HepG2 (cell line): Measurements from ENCODE around the gene MSANTD1. TPM values are rescaled to one million over a fixed set of nuclear protein-coding genes. Genes with fewer than 3 reads are reported as not detected.

ENCODE experiments used
- ATAC-seq: fragments of 200-7000 bp; cut with Tn5 transposase; 3 replicates; pipeline ENCODE4 v1.9.1; 2020; ENCODE audit warnings: mild to moderate bottlenecking, moderate library complexity
- BruUV-seq: library from RNA; stranded (reverse); fragments of 400-500 nt; replicated peaks from 2 replicates; lab custom pipeline; 2021; lab: Mats Ljungman, UMichigan
- CTCF ChIA-PET: fragments of 300-600 bp; formaldehyde crosslinking; extraction: SDS; loops from one replicate; lab custom pipeline; 2021; ENCODE audit warnings: low total read pairs, inconsistent platforms, low intra/inter-chr PET ratio; lab: Yijun Ruan, JAX
- POLR2A ChIA-PET: fragments of 350-600 bp; sonication (Branson Sonifier 250); formaldehyde crosslinking; loops from one replicate; lab custom pipeline; 2020; ENCODE audit warnings: antibody characterized with exemption, inconsistent platforms; lab: Yijun Ruan, JAX
- DNase-seq: peaks from one replicate; pipeline ENCODE4 v3.0.0-alpha.2; 2015; ENCODE audit warnings: low spot score
- FAIRE-seq: peaks from 3 replicates; lab custom pipeline; 2011; peaks lifted over from hg19 to GRCh38; lab: Jason Lieb, UNC
- H2AFZ ChIP-seq: one replicate; pipeline ENCODE4 v1.6.1; 2011; ENCODE audit warnings: low read length, inconsistent platforms
- H3K27ac ChIP-seq: fragments of 300-600 bp; 3 replicates; pipeline ENCODE4 v1.8.0; 2011; ENCODE audit warnings: mixed run types, mild to moderate bottlenecking, mixed read lengths, low read length, inconsistent platforms; ENCODE audit not compliant: insufficient read depth; ENCODE audit errors: extremely low read length
- H3K27me3 ChIP-seq, 2 experiments: fragments of 200-600 bp in 1 of 2; 2 replicates in 1 of 2; 3 replicates in 1 of 2; pipeline versions ENCODE4 v1.6.0 to v1.8.0; 2011; ENCODE audit warnings: low read length in 2 of 2, mild to moderate bottlenecking in 2 of 2, moderate library complexity in 2 of 2, inconsistent platforms in 1 of 2; ENCODE audit not compliant: insufficient read depth in 2 of 2, control insufficient read depth in 1 of 2
- H3K36me3 ChIP-seq, 2 experiments: fragments of 200-600 bp in 1 of 2; replicated peaks in 1 of 2; 2 replicates in 1 of 2; 3 replicates in 1 of 2; pipeline versions ENCODE4 v1.5.1 to v1.8.0; 2011; ENCODE audit warnings: low read length in 2 of 2, inconsistent platforms in 1 of 2; ENCODE audit not compliant: insufficient read depth in 2 of 2, control insufficient read depth in 1 of 2
- H3K4me1 ChIP-seq: 2 replicates; pipeline ENCODE4 v1.5.1; 2012; ENCODE audit warnings: low read length, inconsistent platforms; ENCODE audit not compliant: insufficient read depth
- H3K4me2 ChIP-seq: 2 replicates; pipeline ENCODE4 v1.6.0; 2011; ENCODE audit warnings: low read depth, low read length, inconsistent platforms
- H3K4me3 ChIP-seq, 3 experiments: fragments of 200-600 bp in 1 of 3; sonication (generic), shearing (Covaris generic) in 1 of 3; replicated peaks in 1 of 3; 2 replicates each; pipeline ENCODE4 v1.5.1; 2011 to 2016; ENCODE audit warnings: low read length in 3 of 3, inconsistent platforms in 2 of 3, low read depth in 2 of 3, mild to moderate bottlenecking in 2 of 3, control low read depth in 1 of 3, mixed read lengths in 1 of 3; ENCODE audit not compliant: insufficient read depth in 1 of 3
- H3K79me2 ChIP-seq: one replicate; pipeline ENCODE4 v1.6.1; 2011; ENCODE audit warnings: low read length, inconsistent platforms; ENCODE audit not compliant: insufficient read depth
- H3K9ac ChIP-seq: 2 replicates; pipeline ENCODE4 v1.6.0; 2011; ENCODE audit warnings: mild to moderate bottlenecking, low read depth, low read length, inconsistent platforms; ENCODE audit not compliant: insufficient read depth
- H3K9me3 ChIP-seq: 2 replicates; pipeline ENCODE4 v1.5.1; 2012; ENCODE audit warnings: mild to moderate bottlenecking, low read length
- H4K20me1 ChIP-seq: 2 replicates; pipeline ENCODE4 v1.6.0; 2011; ENCODE audit warnings: inconsistent platforms, mild to moderate bottlenecking, low read length, moderate library complexity; ENCODE audit not compliant: insufficient read depth
- ARNT2 ChIP-seq: sonication (generic); formaldehyde crosslinking; IDR thresholded peaks from 2 replicates; pipeline ENCODE4 v1.8.0; 2022; ENCODE audit warnings: mild to moderate bottlenecking, low read depth, missing genetic modification reagents, moderate library complexity
- HDAC2 ChIP-seq: sonication (generic); formaldehyde crosslinking; IDR thresholded peaks from 2 replicates; pipeline ENCODE4 v1.4.0; 2020; ENCODE audit warnings: missing genetic modification reagents
- MEF2D ChIP-seq: sonication (generic); formaldehyde crosslinking; IDR thresholded peaks from 2 replicates; pipeline ENCODE4 v1.5.1; 2020; ENCODE audit warnings: mild to moderate bottlenecking, missing genetic modification reagents
- NFATC3 ChIP-seq: sonication (generic); formaldehyde crosslinking; IDR thresholded peaks from 2 replicates; pipeline ENCODE4 v1.5.1; 2020; ENCODE audit warnings: mild to moderate bottlenecking, missing genetic modification reagents
- SP140L ChIP-seq: sonication (generic); formaldehyde crosslinking; IDR thresholded peaks from 2 replicates; pipeline ENCODE4 v1.4.0; 2020; ENCODE audit warnings: missing genetic modification reagents, borderline replicate concordance
- ZC3H13 ChIP-seq: sonication (generic); formaldehyde crosslinking; IDR thresholded peaks from 2 replicates; pipeline ENCODE4 v1.8.1; 2023; ENCODE audit warnings: mild to moderate bottlenecking, missing genetic modification reagents, moderate library complexity
- ZNF7 ChIP-seq: IDR thresholded peaks from 2 replicates; pipeline ENCODE4 v1.6.1; 2016; ENCODE audit warnings: missing biosample characterization, missing genetic modification reagents
- ZNF768 ChIP-seq: sonication (generic); formaldehyde crosslinking; IDR thresholded peaks from 2 replicates; pipeline ENCODE4 v1.4.0; 2020; ENCODE audit warnings: missing genetic modification reagents
- ZNF773 ChIP-seq: sonication (generic); formaldehyde crosslinking; IDR thresholded peaks from 2 replicates; pipeline ENCODE4 v1.4.0; 2020; ENCODE audit warnings: missing genetic modification reagents, borderline replicate concordance
- WGBS: methylation state at CpG from one replicate; pipeline ENCODE4 v1.1.6; 2017; ENCODE audit warnings: low lambda C conversion rate; 5-methylcytosine and 5-hydroxymethylcytosine counted together
- in situ Hi-C: cut with HindIII; loops from 2 replicates; pipeline ENCODE4 v1.10.0; 2017; ENCODE audit warnings: low pct_unique_long_range_greater_than_20kb; ENCODE audit not compliant: extremely low pct_ligation_motif_present
- intact Hi-C: fragments of 100-400 bp; cut with micrococcal nuclease; formaldehyde crosslinking; loops from one replicate; pipeline ENCODE4 v1.10.0; 2022; ENCODE audit not compliant: unreplicated experiment
- polyA plus RNA-seq, 8 experiments: library from polyadenylated mRNA; depleted of rRNA in 3 of 8; stranded (reverse) in 7 of 8; unstranded in 1 of 8; fragments of >200 nt; fragmentation: Illumina TruSeq in 4 of 8; extraction: Trizol in 4 of 8; gene quantifications; 2 replicates each; pipeline versions ENCODE4 v1.2.1 to v1.2.3, GENCODE V29; 2011 to 2016; ENCODE audit warnings: low read depth in 4 of 8, missing spikeins in 1 of 8, mixed read lengths in 1 of 8; ENCODE audit not compliant: insufficient read depth in 1 of 8
- total RNA-seq, 5 experiments: library from RNA; depleted of rRNA; stranded (reverse); fragments of >200 nt; fragmentation: Illumina TruSeq; extraction: Trizol; gene quantifications; 2 replicates each; pipeline ENCODE4 v1.2.3, GENCODE V29; 2016; ENCODE audit warnings: low read depth in 1 of 5
- TF ChIP-seq, protein P1 (sequence below): IDR thresholded peaks from 2 replicates; pipeline ENCODE4 v1.6.1; 2016; ENCODE audit warnings: missing biosample characterization, missing genetic modification reagents, low read depth
- TF ChIP-seq, protein P2 (sequence below): IDR thresholded peaks from 2 replicates; pipeline ENCODE4 v1.4.0; 2020; ENCODE audit warnings: mild to moderate bottlenecking, missing genetic modification reagents
- TF ChIP-seq, protein P3 (sequence below): sonication (generic); formaldehyde crosslinking; IDR thresholded peaks from 2 replicates; pipeline ENCODE4 v1.5.0; 2020; ENCODE audit warnings: missing genetic modification reagents
- TF ChIP-seq, protein P4 (sequence below): sonication (generic); formaldehyde crosslinking; IDR thresholded peaks from 2 replicates; pipeline ENCODE4 v1.4.0; 2020; ENCODE audit warnings: missing genetic modification reagents, borderline replicate concordance

MSANTD1 gene
- total and polyA plus RNA-seq, 2 of the 13 experiments (the other 11 are each of a cell fraction or from before 2014, with no cell fraction given), result 0.22 to 0.40 TPM

DNA sequence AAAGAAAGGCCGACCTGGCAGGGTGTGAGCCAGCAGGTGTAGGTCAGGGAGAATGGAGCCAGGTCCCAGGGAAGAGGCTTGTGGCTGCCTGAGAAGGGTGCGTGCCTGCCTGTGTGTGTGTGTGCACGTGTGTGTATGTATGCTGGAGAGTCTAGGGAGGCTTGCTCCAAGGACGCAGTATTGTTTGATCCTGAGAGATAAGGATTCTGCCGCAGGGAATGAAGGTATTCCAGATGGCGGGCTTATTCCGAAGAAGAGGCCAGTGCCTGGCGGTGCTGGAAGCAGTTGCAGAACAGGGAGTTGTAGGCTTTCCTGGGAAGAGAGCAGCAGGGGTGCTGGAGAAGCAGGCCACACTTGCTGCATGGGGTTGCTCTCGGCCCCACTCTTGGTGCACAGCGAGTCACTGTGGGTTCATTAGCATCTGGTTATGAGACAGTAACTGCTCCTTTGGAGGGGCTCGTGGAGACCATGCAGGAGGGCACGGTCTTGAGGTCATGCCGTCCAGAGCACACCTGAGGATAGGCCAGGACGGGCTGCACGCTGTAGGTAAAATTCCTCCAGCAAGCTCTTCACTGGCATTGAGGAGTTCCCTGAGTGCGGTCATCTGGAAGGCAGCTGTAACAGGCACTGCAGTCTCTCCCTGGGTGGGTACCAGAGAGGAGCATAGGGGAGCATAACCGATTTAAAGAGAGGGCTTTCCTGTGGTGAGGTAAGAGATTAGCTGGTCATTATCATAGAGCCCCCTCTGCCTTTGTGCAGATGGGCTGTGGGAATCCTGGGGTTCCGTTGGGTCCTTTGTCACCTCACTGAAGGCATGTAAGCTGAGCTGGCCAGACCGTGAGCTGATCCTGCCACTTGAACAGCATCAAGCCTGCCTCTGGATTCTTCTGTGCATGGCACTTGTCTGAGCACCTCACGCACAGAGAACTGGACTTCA lies 29.9 kb upstream of the MSANTD1 start:
- in situ Hi-C loops, result no loop called here
- CTCF ChIA-PET, result no interaction called here
- TF ChIP-seq HDAC2 (CRISPR knock-in tag), result no peak
- TF ChIP-seq, protein P1, sequence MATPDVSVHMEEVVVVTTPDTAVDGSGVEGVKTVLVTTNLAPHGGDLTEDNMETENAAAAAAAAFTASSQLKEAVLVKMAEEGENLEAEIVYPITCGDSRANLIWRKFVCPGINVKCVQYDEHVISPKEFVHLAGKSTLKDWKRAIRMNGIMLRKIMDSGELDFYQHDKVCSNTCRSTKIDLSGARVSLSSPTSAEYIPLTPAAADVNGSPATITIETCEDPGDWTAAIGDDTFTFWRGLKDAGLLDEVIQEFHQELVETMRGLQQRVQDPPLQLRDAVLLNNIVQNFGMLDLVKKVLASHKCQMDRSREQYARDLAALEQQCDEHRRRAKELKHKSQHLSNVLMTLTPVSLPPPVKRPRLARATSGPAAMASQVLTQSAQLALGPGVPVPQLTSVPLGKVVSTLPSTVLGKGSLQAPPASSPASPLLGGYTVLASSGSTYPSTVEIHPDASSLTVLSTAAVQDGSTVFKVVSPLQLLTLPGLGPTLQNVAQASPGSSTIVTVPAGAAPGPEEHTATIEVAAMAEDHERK, result no peak
- TF ChIP-seq, protein P2, sequence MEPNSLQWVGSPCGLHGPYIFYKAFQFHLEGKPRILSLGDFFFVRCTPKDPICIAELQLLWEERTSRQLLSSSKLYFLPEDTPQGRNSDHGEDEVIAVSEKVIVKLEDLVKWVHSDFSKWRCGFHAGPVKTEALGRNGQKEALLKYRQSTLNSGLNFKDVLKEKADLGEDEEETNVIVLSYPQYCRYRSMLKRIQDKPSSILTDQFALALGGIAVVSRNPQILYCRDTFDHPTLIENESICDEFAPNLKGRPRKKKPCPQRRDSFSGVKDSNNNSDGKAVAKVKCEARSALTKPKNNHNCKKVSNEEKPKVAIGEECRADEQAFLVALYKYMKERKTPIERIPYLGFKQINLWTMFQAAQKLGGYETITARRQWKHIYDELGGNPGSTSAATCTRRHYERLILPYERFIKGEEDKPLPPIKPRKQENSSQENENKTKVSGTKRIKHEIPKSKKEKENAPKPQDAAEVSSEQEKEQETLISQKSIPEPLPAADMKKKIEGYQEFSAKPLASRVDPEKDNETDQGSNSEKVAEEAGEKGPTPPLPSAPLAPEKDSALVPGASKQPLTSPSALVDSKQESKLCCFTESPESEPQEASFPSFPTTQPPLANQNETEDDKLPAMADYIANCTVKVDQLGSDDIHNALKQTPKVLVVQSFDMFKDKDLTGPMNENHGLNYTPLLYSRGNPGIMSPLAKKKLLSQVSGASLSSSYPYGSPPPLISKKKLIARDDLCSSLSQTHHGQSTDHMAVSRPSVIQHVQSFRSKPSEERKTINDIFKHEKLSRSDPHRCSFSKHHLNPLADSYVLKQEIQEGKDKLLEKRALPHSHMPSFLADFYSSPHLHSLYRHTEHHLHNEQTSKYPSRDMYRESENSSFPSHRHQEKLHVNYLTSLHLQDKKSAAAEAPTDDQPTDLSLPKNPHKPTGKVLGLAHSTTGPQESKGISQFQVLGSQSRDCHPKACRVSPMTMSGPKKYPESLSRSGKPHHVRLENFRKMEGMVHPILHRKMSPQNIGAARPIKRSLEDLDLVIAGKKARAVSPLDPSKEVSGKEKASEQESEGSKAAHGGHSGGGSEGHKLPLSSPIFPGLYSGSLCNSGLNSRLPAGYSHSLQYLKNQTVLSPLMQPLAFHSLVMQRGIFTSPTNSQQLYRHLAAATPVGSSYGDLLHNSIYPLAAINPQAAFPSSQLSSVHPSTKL (CRISPR knock-in tag), result no peak
- no peak for TF ChIP-seq SP140L (CRISPR knock-in tag)
- TF ChIP-seq, protein P3, sequence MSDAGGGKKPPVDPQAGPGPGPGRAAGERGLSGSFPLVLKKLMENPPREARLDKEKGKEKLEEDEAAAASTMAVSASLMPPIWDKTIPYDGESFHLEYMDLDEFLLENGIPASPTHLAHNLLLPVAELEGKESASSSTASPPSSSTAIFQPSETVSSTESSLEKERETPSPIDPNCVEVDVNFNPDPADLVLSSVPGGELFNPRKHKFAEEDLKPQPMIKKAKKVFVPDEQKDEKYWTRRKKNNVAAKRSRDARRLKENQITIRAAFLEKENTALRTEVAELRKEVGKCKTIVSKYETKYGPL (CRISPR knock-in tag), result no peak
- TF ChIP-seq ZNF768 (CRISPR knock-in tag), result no peak
- no peak for TF ChIP-seq ZNF7 (CRISPR knock-in tag)
- no peak for TF ChIP-seq ZC3H13 (CRISPR knock-in tag)
- TF ChIP-seq MEF2D (CRISPR knock-in tag), result no peak
- TF ChIP-seq ZNF773, result no peak
- TF ChIP-seq, protein P4, sequence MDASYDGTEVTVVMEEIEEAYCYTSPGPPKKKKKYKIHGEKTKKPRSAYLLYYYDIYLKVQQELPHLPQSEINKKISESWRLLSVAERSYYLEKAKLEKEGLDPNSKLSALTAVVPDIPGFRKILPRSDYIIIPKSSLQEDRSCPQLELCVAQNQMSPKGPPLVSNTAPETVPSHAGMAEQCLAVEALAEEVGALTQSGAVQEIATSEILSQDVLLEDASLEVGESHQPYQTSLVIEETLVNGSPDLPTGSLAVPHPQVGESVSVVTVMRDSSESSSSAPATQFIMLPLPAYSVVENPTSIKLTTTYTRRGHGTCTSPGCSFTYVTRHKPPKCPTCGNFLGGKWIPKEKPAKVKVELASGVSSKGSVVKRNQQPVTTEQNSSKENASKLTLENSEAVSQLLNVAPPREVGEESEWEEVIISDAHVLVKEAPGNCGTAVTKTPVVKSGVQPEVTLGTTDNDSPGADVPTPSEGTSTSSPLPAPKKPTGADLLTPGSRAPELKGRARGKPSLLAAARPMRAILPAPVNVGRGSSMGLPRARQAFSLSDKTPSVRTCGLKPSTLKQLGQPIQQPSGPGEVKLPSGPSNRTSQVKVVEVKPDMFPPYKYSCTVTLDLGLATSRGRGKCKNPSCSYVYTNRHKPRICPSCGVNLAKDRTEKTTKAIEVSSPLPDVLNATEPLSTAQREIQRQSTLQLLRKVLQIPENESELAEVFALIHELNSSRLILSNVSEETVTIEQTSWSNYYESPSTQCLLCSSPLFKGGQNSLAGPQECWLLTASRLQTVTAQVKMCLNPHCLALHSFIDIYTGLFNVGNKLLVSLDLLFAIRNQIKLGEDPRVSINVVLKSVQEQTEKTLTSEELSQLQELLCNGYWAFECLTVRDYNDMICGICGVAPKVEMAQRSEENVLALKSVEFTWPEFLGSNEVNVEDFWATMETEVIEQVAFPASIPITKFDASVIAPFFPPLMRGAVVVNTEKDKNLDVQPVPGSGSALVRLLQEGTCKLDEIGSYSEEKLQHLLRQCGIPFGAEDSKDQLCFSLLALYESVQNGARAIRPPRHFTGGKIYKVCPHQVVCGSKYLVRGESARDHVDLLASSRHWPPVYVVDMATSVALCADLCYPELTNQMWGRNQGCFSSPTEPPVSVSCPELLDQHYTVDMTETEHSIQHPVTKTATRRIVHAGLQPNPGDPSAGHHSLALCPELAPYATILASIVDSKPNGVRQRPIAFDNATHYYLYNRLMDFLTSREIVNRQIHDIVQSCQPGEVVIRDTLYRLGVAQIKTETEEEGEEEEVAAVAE (CRISPR knock-in tag), result no peak
- no peak for TF ChIP-seq ARNT2 (CRISPR knock-in tag)
- TF ChIP-seq NFATC3 (CRISPR knock-in tag), result no peak

More for the DNA sequence above, 29.9 kb upstream of the MSANTD1 start:
- no peaks in the 10 kb centered on the region for H3K9me3 ChIP-seq
- no peak overlapping the region for H3K4me3 ChIP-seq
- no peaks in the 10 kb centered on the region for H3K4me1 ChIP-seq
- BruUV-seq, result no TSS peak
- no peaks in the 10 kb centered on the region for H3K79me2 ChIP-seq
- no peaks in the 10 kb centered on the region for H4K20me1 ChIP-seq
- intact Hi-C loops, result no loop called here
- no peak for ATAC-seq
- H3K27me3 ChIP-seq, result no peaks in the 10 kb centered on the region
- H2AFZ ChIP-seq, result no peak overlapping the region
- no peak overlapping the region for H3K4me2 ChIP-seq
- DNase-seq, result no peak
- H3K27ac ChIP-seq, result no peak overlapping the region
- peaks cover 28 to 89% of the 10 kb centered on the region in 2 experiments for H3K36me3 ChIP-seq
- FAIRE-seq, result no peak
- WGBS, result 96% methylated on average over 12 of the region's 20 CpGs
- H3K9ac ChIP-seq, result no peak overlapping the region
- POLR2A ChIA-PET, result no interaction called here
